Measurements from ENCODE around the gene ORAI3. TPM values are rescaled to one million over a fixed set of nuclear protein-coding genes. Genes with fewer than 3 reads are reported as not detected.

Gene ORAI3
- total RNA-seq, 1 experiment from 2014 or later: 26.9 TPM

DNA sequence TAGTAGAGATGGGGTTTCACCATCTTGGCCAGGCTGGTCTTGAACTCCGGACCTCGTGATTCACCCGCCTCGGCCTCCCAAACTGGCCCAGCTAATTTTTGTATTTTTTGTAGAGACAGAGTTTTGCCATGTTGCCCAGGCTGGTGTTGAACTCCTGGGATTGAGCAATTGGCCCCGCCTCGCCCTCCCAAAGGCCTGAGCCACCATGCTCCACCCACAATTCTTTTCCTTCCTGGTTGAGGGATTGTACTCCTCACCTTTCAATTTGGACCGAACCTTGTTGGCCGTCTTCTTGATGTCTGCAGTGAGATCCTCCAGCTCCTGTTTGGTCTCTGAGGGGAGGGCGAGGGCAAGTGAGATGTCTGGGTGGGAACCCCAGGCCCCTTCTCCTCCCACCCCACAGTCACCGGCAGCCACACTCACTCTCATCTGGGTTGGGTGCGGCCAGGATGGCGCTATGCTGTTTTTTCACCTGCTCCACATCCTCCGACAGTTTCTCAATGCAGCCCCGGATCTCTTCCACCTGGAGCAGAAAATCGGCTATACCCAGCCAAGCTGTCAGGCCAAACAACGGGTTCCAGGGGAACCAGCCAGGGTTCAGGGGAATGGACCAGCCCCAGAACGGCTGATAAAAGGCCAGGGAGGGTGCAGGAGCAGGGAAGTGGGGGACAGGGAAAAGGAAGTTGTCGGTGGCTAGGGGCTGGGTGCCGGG, 52.0 kb downstream of the ORAI3 start:
- TF ChIP-seq POLR2AphosphoS5 (IDR thresholded peaks at IDR 0.05; ENCODE audit: low read depth, low read length) (no peak), CTCF (IDR thresholded peaks at IDR 0.05) (no peak), TCF7L2 (IDR thresholded peaks at IDR 0.05; ENCODE audit: low read depth, low read length) (no peak), SIN3A (IDR thresholded peaks at IDR 0.05; ENCODE audit: borderline replicate concordance, insufficient read depth, low read depth, low read length) (no peak)
- TF ChIP-seq, protein P1, sequence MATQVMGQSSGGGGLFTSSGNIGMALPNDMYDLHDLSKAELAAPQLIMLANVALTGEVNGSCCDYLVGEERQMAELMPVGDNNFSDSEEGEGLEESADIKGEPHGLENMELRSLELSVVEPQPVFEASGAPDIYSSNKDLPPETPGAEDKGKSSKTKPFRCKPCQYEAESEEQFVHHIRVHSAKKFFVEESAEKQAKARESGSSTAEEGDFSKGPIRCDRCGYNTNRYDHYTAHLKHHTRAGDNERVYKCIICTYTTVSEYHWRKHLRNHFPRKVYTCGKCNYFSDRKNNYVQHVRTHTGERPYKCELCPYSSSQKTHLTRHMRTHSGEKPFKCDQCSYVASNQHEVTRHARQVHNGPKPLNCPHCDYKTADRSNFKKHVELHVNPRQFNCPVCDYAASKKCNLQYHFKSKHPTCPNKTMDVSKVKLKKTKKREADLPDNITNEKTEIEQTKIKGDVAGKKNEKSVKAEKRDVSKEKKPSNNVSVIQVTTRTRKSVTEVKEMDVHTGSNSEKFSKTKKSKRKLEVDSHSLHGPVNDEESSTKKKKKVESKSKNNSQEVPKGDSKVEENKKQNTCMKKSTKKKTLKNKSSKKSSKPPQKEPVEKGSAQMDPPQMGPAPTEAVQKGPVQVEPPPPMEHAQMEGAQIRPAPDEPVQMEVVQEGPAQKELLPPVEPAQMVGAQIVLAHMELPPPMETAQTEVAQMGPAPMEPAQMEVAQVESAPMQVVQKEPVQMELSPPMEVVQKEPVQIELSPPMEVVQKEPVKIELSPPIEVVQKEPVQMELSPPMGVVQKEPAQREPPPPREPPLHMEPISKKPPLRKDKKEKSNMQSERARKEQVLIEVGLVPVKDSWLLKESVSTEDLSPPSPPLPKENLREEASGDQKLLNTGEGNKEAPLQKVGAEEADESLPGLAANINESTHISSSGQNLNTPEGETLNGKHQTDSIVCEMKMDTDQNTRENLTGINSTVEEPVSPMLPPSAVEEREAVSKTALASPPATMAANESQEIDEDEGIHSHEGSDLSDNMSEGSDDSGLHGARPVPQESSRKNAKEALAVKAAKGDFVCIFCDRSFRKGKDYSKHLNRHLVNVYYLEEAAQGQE (IDR thresholded peaks at IDR 0.05; ENCODE audit: insufficient read depth in 1 of 2, low read depth in 2 of 2, low read length in 1 of 2): no peak
- ChIA-PET CTCF (no interaction called here), POLR2A (no interaction called here)
- DNase-seq (ENCODE audit: low read depth, low spot score) (no peak), ATAC-seq (no peak)
- no peaks in the 10 kb centered on the region for H3K27me3 ChIP-seq (ENCODE audit: control insufficient read depth, insufficient read depth, low read length)
- no TSS peak for BruUV-seq (replicated peaks)
- intact Hi-C loops (cut with micrococcal nuclease; ENCODE audit: unreplicated experiment) (no loop called here), in situ Hi-C loops (cut with HindIII; ENCODE audit: low pct_unique_long_range_greater_than_20kb, low sequenced_read_pairs) (no loop called here)
- H3K27ac ChIP-seq (ENCODE audit: low read length): no peak overlapping the region
- peaks cover 26% of the 10 kb centered on the region for H3K4me1 ChIP-seq (ENCODE audit: control insufficient read depth, insufficient read depth, low read length)
- H3K4me3 ChIP-seq (ENCODE audit: low read depth in 2 of 2, low read length in 2 of 2): no peak overlapping the region
- H3K36me3 ChIP-seq (ENCODE audit: control insufficient read depth, insufficient read depth, low read length): no peaks in the 10 kb centered on the region
- H3K9me3 ChIP-seq (ENCODE audit: control insufficient read depth, insufficient read depth, low read depth, low read length): no peaks in the 10 kb centered on the region

GRCh38 chr16:31001507-31002249, 52.8 kb downstream of the ORAI3 start:
- ATAC-seq (no peak), DNase-seq (ENCODE audit: low read depth, low spot score) (no peak)
- Histone ChIP-seq H3K27ac (ENCODE audit: low read length) (no peak overlapping the region), H3K4me3 (ENCODE audit: low read depth in 2 of 2, low read length in 2 of 2) (no peak overlapping the region), H3K27me3 (ENCODE audit: control insufficient read depth, insufficient read depth, low read length) (no peaks in the 10 kb centered on the region), H3K9me3 (ENCODE audit: control insufficient read depth, insufficient read depth, low read depth, low read length) (no peaks in the 10 kb centered on the region), H3K36me3 (ENCODE audit: control insufficient read depth, insufficient read depth, low read length) (no peaks in the 10 kb centered on the region), H3K4me1 (ENCODE audit: control insufficient read depth, insufficient read depth, low read length) (peaks cover 27% of the 10 kb centered on the region)
- ChIA-PET POLR2A (no interaction called here), CTCF (no interaction called here)
- in situ Hi-C loops (cut with HindIII; ENCODE audit: low pct_unique_long_range_greater_than_20kb, low sequenced_read_pairs) (no loop called here), intact Hi-C loops (cut with micrococcal nuclease; ENCODE audit: unreplicated experiment) (no loop called here)
- no TSS peak for BruUV-seq (replicated peaks)
- no peak for TF ChIP-seq CTCF (IDR thresholded peaks at IDR 0.05)
- no peak for TF ChIP-seq TCF7L2 (IDR thresholded peaks at IDR 0.05; ENCODE audit: low read depth, low read length)
- TF ChIP-seq, protein P1 (IDR thresholded peaks at IDR 0.05; ENCODE audit: insufficient read depth in 1 of 2, low read depth in 2 of 2, low read length in 1 of 2): no peak
- no peak for TF ChIP-seq POLR2AphosphoS5 (IDR thresholded peaks at IDR 0.05; ENCODE audit: low read depth, low read length)
- no peak for TF ChIP-seq SIN3A (IDR thresholded peaks at IDR 0.05; ENCODE audit: borderline replicate concordance, insufficient read depth, low read depth, low read length)

Data from Panc1 (cell line).